HG03521 (cell line): ENCODE measurements around the gene DNASE1L2.

Experiments used
- ATAC-seq: cut with Tn5 transposase; IDR thresholded peaks from one replicate; pipeline ENCODE4 v1.9.1; 2021; ENCODE audit warnings: mild to moderate bottlenecking, moderate library complexity; ENCODE audit not compliant: unreplicated experiment

The DNASE1L2 gene

DNA sequence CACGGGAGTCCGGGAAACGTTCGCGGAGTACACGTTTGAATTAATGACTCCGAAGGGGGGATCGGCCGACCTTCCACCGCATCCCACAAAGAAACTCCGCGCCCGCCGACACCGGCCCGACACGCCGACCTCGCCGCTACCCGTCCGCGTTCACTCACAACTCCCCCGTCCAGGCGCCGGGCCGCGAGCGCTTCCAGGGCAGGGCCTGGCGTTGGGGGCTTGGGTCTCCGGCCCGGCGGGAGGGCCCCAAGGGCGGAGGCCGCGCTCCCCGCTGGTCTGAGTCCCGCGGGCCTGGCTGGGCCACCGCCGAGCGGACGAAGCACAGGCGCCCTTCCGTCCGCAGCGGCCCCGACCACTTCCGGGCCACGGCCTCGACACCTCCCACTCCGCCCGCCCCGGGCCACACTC, 31.3 kb downstream of the DNASE1L2 start:
- ATAC-seq: peak; percentile 67

DNA sequence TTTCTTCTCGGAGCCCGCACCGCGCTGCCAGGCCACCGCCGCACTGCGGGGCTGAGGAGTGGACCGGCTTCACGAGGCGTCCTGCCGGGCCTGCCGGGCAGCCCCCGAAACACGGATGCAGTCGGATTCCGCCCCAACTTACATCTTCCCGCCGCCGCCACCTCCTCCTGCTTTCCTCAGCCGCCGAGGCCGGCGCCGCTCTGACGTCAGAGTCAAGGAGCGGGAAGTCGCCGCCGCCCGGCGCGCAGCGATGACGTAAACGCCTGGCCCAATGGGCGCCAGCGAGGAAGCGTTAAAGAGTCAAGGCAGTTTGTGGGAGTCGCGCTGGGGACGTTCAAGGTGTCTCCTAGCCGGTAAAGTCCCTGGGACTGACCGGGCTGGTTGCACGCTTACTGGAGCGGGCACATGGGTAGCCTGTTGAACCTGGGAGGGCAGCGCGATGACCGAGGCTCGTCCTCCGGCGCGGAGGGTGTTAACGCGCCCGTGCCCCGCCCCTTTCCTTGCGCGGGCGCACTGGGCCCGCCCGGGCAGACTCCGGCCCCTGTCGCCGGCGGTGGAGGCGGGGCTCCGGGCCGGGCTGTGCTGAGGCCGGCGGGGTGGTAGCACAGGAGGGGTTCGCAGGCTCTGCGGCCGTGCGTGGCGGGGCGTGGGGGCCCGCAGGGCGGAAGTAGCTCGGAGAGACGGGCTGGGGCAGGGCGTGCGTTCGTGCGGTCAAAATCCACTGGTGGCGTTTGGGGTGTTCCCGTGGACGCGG, 31.8 kb downstream of the DNASE1L2 start, which contains the start of gene RNPS1:
TSS of gene RNPS1 (minus strand) at position 214 of the 754 bp plus-strand sequence. CDS start 3,483 bp downstream, outside the sequence.
- peak; percentile 69 for ATAC-seq

DNA sequence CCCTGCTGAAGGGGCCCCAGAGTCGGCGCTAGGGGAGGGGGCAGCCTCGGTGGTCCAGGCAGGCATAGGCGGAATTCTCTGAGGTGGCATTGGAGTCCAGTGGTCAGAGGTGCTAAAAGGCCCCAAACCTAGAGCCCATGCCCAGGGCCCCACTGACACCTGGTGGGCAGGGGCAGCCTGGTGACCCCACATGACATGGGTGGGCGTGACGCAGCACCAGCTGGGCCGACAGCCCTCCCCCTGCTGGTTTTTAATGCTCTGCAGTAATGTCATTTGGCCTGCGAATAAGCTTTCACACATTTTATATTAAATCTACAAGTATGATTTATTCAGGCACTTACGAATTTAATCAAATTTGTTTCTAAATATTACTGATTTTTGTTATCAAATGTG, 33.8 kb downstream of the DNASE1L2 start:
- no peak for ATAC-seq

DNA sequence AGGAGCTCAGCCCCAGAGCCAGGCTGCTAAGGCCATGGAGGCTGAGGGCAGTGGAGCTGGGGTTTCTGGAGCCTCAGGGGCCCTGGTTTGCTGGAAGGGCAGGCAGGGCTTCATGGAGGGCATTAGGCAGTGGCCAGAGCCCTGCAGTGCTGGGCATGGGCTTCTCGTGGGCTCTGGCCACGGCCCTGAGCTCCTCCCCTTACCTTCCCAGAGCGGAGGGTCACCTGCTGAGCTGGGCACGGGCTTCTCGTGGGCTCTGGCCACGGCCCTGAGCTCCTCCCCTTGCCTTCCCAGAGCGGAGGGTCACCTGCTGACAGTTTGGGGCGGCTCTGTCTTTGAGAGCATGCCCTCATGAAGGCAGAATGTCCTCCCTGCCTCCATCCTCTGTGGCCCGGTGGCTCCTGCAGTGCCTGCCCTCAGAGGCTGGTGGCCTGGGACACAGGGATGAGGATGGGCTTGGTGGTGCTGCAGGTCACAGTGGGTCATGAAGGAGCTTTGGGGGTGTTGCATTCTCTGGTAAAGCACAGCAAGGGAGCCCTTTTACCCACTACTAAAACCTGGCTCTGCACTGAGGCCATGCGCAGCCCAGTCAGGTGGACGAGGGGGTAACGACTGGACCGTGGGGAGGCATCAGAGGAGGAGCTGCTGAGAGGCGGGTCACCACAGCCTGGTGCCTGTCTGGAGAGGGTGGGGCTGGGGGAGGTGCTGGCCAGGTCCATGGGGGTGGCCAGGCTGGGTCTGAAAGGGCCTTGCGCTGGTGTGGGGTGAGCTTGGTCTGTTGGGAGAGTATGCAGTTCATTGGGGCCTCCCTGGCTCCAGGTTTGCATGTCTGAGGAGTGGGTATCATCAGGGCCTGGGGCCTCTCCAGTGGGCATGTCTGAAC, 34.6 kb downstream of the DNASE1L2 start:
- ATAC-seq: no peak

DNA sequence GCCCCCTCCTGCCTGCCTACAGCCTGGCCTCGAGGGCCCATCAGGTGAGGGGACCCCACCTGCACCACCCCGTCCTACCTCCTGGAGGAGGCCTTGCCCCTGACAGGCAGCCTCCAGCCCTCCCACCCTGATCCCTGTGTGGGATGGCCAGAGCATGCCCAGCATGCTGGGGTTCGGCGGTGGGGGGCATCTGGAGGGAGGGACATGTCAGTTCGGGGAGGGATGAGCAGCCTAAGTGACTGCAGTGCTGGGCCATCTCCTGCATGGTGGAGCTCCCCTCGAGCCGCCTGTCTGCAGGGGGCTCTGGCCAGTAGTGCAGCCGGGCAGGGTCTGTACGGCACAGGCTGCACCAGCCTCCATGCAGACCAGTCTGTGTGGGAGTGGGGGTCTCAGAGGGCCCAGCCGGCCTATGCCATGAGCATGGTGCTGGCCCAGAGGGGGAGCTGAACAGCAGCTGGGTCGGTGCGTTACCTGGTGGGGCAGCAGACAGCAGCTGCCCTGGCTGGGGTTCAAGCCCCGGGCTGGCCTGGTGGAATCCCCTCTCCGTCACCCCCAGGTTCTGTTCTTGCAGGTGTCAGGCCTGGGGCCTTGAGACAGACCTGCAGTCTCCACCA, 35.7 kb downstream of the DNASE1L2 start:
- no peak for ATAC-seq

DNA sequence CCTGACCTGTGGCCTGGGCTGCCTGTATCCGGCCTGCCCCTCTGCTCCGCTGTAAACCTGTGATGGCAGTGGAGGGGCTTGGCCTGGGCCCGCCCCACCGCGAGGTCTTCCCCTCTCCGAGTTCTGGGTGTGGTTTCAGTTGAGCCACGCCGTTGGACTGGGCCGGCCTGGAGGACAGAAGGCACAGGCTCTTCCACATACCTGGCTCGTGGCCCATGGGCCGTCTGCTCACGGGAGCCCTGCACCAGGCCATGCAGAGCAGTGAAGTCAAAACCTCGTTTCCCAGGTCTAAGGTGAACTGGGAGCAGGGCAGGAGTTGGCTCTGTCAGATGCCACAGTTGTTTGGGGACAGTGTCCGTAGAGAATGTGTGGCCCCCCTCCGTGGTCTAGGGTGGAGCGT, 37.2 kb downstream of the DNASE1L2 start:
- no peak for ATAC-seq

DNA sequence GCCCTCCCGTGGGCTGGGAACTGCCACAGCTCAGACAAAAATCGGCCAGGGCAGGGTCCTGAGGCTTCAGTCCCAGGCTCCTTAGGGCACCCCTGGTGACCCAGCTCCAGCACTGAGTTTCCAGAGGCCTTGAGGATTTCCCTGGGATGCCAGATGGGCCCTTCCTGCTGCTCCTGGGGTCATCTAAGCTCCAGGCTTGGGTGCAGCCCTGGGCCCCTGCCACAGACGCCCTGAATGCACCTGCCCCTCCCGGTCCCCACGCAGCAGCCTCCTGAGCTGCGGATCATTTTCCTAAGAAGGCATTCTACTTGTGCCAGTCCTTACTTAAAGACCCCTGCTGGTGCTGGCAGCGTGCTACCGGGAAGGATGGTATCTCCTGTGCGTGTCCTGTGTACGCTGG, 37.7 kb downstream of the DNASE1L2 start:
- no peak for ATAC-seq

DNA sequence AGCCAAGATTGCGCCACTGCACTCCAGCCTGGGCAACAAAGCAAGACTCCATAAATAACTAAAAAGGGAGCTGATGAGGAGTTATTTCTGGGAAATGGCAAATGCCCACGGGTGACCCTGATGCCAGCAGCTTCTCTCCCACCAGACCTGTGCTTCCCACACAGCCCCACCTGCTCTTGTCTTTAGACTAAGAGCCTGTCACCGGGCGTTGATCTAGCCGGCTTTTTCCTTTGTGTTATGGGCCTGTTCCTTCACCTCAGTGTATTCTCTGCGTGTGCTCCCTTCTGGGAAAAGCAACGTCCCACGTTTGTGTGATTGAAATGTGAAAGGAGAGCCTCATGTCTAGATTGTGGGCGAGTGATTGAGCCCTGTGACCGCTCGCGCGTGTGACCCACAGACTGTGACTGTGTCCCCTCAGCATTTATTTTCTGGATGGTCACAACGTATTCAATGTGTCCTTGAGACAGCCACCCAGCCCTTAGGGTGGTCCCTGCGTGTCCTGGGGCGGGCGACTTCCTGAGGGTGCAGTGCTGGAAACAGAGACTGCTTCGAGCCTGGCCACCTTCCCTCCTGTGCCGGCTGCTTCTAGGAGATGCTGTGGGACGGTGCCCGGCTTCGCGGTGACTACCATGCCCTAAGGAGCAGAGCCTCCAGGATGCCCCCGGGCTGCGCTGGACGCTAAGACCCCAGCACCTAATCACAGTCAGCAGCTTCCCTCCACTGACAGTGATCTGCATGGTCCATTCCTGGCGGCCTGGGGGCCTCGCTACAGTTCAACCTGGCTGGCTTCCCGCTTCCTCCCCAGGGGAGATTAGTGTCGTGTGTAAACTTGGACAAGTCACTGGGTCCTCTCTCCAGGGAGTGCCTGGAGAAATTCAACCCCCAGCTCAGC, 39.5 kb downstream of the DNASE1L2 start:
- no peak for ATAC-seq

DNA sequence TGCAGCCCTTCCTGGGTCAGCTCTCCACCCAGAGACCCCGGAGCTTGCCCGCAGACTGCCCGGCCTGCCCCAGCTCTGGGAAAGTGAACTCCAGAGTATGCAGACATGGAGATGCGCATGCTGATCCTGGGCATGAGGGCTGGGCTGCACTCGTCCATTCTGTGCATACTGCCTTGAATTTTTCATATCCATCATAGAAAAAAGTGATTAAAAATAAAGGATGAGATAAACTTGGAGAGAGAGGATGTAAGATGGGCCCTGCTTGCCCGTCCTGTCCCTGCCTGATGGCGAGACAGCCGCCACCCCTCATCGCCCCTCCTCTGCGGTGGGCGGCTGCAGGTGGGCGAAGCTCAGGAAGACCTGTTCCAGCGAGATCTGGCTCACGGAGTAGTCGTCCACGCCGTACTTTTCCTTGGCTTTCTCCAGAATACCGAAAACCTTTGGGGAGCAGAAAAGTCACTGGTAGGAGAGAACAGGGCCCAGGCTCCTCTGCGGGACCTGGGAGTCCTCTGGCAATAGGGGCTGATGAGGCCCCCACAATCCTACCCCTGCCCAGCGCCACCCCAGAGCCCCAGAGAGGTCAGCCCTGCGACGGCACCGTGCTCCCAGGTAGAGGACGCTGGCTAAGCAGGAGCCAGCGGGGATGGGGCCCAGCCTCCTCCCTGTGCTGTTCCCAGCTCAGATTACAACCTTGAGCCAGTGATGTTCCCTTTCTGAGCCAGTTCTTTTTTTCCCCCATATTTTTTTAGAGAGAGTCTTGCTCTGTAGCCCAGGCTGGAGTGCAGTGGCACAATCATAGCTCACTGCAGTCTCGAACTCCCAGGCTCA, 40.3 kb downstream of the DNASE1L2 start:
- ATAC-seq: no peak

DNA sequence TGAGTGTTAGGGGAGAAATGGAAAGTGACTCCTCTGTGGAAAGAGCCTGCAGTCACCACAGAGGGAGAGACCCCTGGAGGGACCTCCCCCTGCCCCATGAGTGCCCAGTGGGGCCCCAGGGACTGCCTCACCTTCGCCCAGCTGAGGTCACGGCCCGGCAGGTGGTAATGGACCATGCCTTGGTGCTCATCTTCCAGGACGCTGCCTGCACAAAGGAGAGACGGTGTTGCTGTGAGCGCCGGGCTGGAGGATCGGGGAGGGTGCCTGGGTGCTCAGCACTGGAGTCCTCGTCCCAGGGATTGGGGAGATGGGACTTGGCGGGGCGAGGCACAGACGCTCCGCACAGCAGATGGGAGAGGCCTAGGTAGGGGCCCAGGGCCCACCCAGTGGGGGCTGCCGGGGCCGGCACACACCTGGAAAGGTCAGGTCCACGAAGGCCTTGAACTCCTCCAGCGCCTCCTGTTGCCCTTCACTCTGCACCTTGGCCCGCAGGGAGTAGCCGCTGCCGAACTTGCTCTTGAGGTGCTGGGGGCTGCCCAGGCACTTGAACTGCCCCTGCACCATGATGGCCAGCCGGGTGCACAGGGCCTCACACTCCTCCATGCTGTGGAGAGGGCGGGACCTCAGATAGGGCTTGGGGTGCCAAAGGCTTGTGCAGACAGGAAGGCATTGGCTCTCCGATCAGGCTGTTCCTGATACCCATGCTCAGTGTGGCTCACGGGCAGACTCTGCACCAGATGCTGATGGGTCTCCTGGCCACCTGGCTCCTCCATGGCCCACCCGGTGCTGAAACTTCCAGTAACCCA, 41.4 kb downstream of the DNASE1L2 start:
- ATAC-seq: no peak

DNA sequence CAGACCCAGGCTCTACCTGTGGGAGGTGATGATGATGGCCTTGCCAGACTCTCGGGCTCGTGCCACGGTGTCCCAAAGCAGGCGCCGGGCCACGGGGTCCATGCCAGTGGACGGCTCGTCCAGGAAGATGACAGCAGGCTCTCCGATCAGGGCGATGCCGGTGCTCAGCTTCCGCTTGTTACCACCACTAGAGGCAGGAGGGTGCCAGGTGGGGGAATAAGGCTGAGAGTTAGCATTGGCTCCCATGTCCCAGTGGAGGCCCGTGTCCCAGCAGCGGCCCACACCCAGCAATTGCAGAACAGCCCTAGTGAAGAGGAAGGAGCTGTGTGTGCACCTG, 42.0 kb downstream of the DNASE1L2 start:
- no peak for ATAC-seq

DNA sequence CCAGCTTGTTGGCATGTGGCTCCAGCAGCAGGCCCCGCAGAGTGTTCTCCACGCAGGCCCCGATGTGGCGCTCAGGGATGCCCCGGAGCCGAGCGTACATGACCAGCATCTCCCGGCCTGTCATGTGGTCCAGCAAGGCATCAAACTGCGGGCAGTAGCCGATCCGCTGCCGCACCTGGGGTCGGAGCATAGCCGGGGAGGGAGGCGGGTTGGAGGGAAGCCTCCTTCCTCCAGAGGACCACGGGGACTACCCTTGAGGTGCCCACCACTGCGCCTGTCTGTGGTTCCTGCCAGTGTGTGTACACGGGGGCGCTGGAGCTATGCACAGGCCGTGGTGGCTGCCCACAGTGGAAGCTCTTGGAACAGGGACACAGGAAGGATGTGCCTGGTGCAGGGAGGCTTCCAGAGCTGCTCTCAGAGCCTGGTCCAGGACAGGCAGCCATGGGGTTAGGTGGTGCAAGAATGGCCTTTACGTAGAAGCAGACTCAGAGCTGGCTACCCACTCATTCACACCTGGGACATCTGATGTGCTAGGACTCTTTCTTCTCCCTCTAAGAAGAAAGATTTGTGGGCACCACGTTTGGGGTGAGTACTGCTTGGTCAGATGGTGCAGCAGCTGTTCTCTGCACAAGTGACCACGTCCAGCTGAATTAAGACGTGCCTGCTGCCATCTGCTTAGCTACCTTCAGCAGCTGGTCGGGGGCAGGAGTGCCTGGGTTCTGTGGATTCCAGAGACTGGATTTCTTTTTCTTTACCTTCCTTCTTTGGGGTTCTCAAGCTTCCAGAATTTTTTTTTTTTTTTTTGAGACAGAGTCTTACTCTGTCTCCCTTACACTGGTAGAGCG, 42.9 kb downstream of the DNASE1L2 start:
- no peak for ATAC-seq

DNA sequence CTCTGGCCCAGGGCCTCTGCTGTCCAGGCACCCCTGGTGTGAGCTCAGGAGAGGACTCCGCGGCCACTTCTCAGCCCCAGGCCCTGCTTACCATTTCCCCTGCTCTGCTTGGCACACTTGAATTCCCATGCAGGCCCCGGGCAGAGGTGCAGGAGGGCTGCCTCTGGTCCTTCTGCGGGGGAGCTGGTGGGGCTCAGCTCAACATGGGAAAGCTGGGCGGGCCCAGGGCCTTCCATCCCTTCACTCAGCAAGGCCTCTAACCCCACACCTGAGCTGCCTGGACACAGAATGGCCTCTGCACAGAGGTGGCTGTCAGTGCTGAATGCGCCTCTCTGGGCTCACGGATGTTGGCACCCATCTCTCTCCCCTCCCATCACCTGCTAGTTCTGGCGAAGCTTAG, 44.2 kb downstream of the DNASE1L2 start:
- no peak for ATAC-seq

DNA sequence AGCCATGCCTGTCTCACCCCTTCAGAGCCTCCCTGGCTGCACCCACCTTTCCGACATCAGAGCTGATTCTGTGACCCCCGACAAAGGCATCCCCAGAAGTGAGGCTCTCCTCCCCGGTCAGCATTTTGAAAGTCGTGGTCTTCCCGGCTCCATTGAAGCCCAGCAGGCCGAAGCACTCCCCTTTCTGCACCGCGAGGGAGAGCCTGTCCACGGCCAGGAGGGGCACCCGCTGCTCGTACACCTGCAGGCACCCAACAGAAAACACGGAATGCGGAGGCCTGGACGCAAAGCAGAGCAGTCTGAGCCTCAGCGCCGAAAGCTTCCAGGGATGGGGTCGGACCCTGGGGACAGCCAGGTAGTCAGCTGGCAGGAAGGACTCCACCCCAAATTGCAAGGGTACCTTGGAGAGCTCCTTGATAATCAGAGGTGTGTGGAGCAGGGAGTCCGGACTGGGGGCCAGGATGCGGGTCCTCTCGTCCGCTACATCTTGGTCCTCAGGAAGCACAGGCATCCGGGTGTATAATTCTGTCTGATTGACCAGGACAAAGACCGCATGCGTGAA, 44.8 kb downstream of the DNASE1L2 start:
- ATAC-seq: no peak

DNA sequence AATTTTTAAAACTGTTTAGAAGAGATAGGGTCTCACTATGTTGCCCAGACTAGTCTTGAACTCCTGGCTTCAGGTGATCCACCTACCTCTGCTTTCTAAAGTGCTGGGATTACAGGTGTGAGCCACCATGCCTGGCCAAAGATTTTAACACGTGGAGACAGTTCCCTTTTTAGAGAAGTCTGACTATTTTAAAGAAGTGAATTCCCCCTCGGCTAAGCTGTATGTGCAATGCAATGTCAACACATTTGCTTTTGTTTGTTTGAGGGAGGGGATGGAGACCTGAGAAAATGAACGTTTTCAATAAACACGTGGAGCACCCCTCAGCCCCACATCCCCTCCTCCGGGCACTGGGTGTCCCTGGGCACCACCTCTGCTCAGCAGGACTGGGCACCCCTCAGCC, 46.0 kb downstream of the DNASE1L2 start:
- no peak for ATAC-seq

DNA sequence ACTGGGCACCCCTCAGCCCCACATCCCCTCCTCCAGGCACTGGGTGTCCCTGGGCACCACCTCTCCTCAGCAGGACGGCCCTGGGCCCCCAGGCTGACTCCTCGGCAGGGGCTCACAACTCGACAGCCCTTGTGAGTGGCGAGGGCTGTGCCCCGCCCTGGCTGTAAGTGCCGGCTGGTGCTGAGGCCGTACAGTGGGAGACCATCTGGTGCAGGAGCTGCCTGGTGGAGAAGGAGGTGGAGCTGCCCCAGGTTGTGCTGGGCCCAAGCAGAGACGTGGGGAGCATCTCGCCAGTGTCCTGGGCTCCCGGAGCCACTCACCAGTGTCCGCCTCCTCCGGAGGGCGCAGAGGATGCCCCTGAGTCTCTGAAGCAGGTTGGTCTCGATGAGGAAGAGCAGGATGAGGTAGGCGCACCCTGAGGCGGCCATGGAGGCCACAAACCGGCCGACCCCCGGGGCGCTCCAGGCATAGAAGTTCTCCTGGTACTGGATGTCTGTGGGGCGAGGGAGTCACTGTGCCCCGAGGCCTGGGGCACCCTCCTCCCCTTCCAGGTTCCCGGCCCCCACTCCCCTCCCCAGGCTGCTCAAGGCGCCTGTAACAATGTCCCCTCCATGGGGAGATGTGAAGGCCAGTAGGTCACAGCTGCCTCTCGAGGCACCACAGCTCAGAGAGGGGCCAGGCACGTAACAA, 46.8 kb downstream of the DNASE1L2 start:
- no peak for ATAC-seq
